ENCODE results near the gene FARP2.
"Not testable (repeated sequence)": the region's sequence is repeated elsewhere in the genome, so short reads cannot be mapped to it uniquely, and the experiment has no call there.

Gene FARP2

DNA sequence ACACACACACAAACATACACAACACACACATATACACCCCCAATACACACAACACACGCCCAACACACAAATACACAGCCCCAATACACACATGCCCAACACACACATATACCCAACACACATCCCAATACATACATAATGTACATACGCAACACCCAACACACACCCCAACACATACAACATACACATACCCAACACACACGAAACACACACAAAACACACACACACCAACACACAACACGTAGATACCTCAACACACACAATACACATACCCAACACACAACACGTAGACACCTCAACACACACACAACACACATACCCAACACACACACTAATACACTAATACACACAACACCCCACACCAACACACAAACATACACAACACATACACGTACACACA is 161.2 kb downstream of the FARP2 start:
- no peak for ATAC-seq
- TF ChIP-seq ESRRG (CRISPR knock-in tag; IDR thresholded peaks at IDR 0.05) = no peak
- TF ChIP-seq ZFP3 (CRISPR knock-in tag; IDR thresholded peaks at IDR 0.05) = no peak
- TF ChIP-seq, protein P1, sequence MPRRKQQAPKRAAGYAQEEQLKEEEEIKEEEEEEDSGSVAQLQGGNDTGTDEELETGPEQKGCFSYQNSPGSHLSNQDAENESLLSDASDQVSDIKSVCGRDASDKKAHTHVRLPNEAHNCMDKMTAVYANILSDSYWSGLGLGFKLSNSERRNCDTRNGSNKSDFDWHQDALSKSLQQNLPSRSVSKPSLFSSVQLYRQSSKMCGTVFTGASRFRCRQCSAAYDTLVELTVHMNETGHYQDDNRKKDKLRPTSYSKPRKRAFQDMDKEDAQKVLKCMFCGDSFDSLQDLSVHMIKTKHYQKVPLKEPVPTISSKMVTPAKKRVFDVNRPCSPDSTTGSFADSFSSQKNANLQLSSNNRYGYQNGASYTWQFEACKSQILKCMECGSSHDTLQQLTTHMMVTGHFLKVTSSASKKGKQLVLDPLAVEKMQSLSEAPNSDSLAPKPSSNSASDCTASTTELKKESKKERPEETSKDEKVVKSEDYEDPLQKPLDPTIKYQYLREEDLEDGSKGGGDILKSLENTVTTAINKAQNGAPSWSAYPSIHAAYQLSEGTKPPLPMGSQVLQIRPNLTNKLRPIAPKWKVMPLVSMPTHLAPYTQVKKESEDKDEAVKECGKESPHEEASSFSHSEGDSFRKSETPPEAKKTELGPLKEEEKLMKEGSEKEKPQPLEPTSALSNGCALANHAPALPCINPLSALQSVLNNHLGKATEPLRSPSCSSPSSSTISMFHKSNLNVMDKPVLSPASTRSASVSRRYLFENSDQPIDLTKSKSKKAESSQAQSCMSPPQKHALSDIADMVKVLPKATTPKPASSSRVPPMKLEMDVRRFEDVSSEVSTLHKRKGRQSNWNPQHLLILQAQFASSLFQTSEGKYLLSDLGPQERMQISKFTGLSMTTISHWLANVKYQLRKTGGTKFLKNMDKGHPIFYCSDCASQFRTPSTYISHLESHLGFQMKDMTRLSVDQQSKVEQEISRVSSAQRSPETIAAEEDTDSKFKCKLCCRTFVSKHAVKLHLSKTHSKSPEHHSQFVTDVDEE (CRISPR knock-in tag; IDR thresholded peaks at IDR 0.05) = no peak
- no peak for TF ChIP-seq TCF4 (CRISPR knock-in tag; IDR thresholded peaks at IDR 0.05; ENCODE audit: borderline replicate concordance)
- no peak for TF ChIP-seq GLIS3 (CRISPR knock-in tag; IDR thresholded peaks at IDR 0.05)

DNA sequence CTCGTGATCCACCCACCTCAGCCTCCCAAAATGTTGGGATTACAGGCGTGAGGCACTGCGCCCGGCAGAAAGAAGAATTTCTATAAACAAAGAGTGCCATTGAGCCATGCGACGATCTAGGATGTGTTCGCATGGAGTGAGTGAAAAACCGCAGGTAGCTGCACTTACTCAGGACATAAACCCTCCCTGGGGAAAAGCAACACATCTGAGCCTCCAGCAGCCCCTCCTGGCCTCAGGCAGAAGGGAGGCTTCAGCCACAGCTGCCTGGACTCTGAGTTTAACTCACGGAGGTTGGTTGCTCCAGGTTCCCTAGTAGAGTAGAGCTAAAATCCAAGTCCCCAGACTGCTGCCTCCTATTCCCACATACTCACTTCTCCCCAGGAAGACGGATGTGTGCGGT is 163.6 kb downstream of the FARP2 start:
- ATAC-seq = no peak
- TF ChIP-seq, protein P1 (CRISPR knock-in tag; IDR thresholded peaks at IDR 0.05) = no peak
- TF ChIP-seq, protein P2, sequence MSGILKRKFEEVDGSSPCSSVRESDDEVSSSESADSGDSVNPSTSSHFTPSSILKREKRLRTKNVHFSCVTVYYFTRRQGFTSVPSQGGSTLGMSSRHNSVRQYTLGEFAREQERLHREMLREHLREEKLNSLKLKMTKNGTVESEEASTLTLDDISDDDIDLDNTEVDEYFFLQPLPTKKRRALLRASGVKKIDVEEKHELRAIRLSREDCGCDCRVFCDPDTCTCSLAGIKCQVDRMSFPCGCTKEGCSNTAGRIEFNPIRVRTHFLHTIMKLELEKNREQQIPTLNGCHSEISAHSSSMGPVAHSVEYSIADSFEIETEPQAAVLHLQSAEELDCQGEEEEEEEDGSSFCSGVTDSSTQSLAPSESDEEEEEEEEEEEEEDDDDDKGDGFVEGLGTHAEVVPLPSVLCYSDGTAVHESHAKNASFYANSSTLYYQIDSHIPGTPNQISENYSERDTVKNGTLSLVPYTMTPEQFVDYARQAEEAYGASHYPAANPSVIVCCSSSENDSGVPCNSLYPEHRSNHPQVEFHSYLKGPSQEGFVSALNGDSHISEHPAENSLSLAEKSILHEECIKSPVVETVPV (CRISPR knock-in tag; IDR thresholded peaks at IDR 0.05) = no peak
- TF ChIP-seq RARB (CRISPR knock-in tag; IDR thresholded peaks at IDR 0.05) (no peak), TOX (CRISPR knock-in tag; IDR thresholded peaks at IDR 0.05; ENCODE audit: borderline replicate concordance) (no peak), ARNTL (CRISPR knock-in tag; IDR thresholded peaks at IDR 0.05; ENCODE audit: borderline replicate concordance, low read depth) (no peak), GLIS3 (CRISPR knock-in tag; IDR thresholded peaks at IDR 0.05) (no peak), ZC3H10 (CRISPR knock-in tag; IDR thresholded peaks at IDR 0.05) (no peak), ZNF565 (CRISPR knock-in tag; conservative IDR thresholded peaks at IDR 0.05; ENCODE audit: low read depth) (no peak), OSR1 (CRISPR knock-in tag; IDR thresholded peaks at IDR 0.05) (no peak), CSDC2 (CRISPR knock-in tag; IDR thresholded peaks at IDR 0.05) (no peak), ESRRG (CRISPR knock-in tag; IDR thresholded peaks at IDR 0.05) (no peak), ZNF8 (CRISPR knock-in tag; IDR thresholded peaks at IDR 0.05) (no peak), TCF4 (CRISPR knock-in tag; IDR thresholded peaks at IDR 0.05; ENCODE audit: borderline replicate concordance) (no peak), BACH2 (CRISPR knock-in tag; IDR thresholded peaks at IDR 0.05; ENCODE audit: borderline replicate concordance) (no peak), ZFP30 (CRISPR knock-in tag; IDR thresholded peaks at IDR 0.05) (no peak), ZNF70 (CRISPR knock-in tag; IDR thresholded peaks at IDR 0.05) (no peak)
- TF ChIP-seq, protein P3, sequence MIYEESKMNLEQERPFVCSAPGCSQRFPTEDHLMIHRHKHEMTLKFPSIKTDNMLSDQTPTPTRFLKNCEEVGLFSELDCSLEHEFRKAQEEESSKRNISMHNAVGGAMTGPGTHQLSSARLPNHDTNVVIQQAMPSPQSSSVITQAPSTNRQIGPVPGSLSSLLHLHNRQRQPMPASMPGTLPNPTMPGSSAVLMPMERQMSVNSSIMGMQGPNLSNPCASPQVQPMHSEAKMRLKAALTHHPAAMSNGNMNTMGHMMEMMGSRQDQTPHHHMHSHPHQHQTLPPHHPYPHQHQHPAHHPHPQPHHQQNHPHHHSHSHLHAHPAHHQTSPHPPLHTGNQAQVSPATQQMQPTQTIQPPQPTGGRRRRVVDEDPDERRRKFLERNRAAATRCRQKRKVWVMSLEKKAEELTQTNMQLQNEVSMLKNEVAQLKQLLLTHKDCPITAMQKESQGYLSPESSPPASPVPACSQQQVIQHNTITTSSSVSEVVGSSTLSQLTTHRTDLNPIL (CRISPR knock-in tag; IDR thresholded peaks at IDR 0.05; ENCODE audit: low read depth) = no peak
- TF ChIP-seq, protein P4, sequence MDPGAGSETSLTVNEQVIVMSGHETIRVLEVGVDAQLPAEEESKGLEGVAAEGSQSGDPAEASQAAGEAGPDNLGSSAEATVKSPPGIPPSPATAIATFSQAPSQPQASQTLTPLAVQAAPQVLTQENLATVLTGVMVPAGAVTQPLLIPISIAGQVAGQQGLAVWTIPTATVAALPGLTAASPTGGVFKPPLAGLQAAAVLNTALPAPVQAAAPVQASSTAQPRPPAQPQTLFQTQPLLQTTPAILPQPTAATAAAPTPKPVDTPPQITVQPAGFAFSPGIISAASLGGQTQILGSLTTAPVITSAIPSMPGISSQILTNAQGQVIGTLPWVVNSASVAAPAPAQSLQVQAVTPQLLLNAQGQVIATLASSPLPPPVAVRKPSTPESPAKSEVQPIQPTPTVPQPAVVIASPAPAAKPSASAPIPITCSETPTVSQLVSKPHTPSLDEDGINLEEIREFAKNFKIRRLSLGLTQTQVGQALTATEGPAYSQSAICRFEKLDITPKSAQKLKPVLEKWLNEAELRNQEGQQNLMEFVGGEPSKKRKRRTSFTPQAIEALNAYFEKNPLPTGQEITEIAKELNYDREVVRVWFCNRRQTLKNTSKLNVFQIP (CRISPR knock-in tag; IDR thresholded peaks at IDR 0.05; ENCODE audit: borderline replicate concordance, low read depth) = no peak

DNA sequence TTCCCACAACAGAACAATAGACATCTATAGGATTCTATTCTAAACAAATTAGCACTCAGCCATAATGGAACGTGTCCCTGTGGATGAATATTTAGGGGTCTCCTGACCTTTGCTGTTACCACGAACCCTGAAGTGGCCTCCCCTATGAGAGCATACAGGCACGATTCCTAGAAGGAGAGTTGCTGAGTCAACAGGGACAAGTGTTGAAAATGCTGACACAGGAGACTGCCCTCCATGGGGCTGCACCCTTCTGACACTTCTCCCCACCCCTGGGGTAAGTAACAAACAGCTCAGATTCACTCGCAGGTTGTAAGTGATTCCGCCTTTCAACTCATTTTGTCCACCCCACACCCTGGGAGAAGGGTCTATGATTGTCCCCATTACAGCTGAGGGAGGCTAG is 166.4 kb downstream of the FARP2 start:
- no peak for TF ChIP-seq GLIS3 (CRISPR knock-in tag; IDR thresholded peaks at IDR 0.05)
- no peak for TF ChIP-seq CSDC2 (CRISPR knock-in tag; IDR thresholded peaks at IDR 0.05)
- TF ChIP-seq TOX (CRISPR knock-in tag; IDR thresholded peaks at IDR 0.05; ENCODE audit: borderline replicate concordance) = no peak
- TF ChIP-seq, protein P3 (CRISPR knock-in tag; IDR thresholded peaks at IDR 0.05; ENCODE audit: low read depth) = no peak
- TF ChIP-seq OSR1 (CRISPR knock-in tag; IDR thresholded peaks at IDR 0.05) = no peak
- no peak for TF ChIP-seq ZFP30 (CRISPR knock-in tag; IDR thresholded peaks at IDR 0.05)
- no peak for TF ChIP-seq ARNTL (CRISPR knock-in tag; IDR thresholded peaks at IDR 0.05; ENCODE audit: borderline replicate concordance, low read depth)
- no peak for TF ChIP-seq SNAI2 (CRISPR knock-in tag; IDR thresholded peaks at IDR 0.05)
- no peak for TF ChIP-seq ZFP3 (CRISPR knock-in tag; IDR thresholded peaks at IDR 0.05)
- TF ChIP-seq PPARA (CRISPR knock-in tag; IDR thresholded peaks at IDR 0.05; ENCODE audit: borderline replicate concordance) = no peak
- TF ChIP-seq RARB (CRISPR knock-in tag; IDR thresholded peaks at IDR 0.05) = no peak
- TF ChIP-seq, protein P4 (CRISPR knock-in tag; IDR thresholded peaks at IDR 0.05; ENCODE audit: borderline replicate concordance, low read depth) = no peak
- no peak for TF ChIP-seq ZNF70 (CRISPR knock-in tag; IDR thresholded peaks at IDR 0.05)

DNA sequence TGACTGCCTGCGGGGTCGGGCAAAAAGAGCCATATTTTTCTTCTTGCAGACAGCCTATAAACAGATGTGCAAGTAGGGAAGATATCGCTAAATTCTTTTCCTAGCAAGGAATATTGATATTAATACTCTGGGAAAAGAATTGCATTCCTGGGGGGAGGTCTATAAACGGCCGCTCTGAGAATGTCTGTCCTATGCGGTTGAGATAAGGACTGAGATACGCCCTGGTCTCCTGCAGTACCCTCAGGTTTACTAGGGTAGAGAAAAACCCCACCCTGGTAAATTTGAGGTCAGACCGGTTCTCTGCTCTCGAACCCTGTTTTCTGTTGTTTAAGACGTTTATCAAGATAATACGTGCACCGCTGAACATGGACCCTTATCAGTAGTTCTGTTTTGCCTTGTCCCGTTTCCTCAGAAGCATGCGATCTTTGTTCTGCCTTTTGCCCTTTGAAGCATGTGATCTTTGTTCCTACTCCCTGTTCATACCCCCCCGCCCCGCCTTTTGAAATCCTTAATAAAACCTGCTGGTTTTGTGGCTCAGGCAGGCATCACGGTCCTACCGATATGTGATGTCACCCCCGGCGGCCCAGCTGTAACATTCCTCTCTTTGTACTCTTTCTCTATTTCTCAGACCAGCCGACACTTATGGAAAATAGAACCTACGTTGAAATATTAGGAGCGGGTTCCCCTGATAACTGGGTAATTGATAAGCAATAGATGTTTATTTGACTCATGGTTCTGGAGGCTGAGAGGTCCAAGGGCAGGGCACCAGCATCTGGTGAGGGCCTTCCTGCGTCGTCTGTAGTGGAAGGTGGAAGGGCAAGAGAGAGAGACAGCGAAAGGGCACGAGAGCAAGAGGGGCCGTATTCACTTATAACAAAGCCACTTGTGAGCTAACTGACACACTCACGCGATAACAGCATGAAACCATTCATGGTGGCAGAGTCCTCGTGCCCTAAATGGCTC is 170.0 kb downstream of the FARP2 start:
- not testable (repeated sequence) for ATAC-seq

More for the DNA sequence above, 166.4 kb downstream of the FARP2 start:
- ATAC-seq = no peak
